Astrocyte of the cerebellum (primary cell): Measurements from ENCODE around the gene GTF2I.

Experiments used
- DNase-seq: peaks from one replicate; pipeline ENCODE4 v3.0.0-alpha.2; 2011; ENCODE audit warnings: low read depth
- H3K4me3 ChIP-seq: 2 replicates; pipeline ENCODE4 v1.5.1; 2011; ENCODE audit warnings: mild to moderate bottlenecking, low read depth, low read length, moderate library complexity
- in situ Hi-C: cut with HindIII; loops from 2 replicates; pipeline ENCODE4 v1.10.0; 2017; ENCODE audit warnings: low sequenced_read_pairs
- TF ChIP-seq, protein P1 (sequence below): IDR thresholded peaks from 2 replicates; pipeline ENCODE4 v1.5.1; 2012; ENCODE audit warnings: low read length, low read depth, moderate library complexity, mild to moderate bottlenecking; ENCODE audit errors: missing control alignments

The GTF2I gene

DNA sequence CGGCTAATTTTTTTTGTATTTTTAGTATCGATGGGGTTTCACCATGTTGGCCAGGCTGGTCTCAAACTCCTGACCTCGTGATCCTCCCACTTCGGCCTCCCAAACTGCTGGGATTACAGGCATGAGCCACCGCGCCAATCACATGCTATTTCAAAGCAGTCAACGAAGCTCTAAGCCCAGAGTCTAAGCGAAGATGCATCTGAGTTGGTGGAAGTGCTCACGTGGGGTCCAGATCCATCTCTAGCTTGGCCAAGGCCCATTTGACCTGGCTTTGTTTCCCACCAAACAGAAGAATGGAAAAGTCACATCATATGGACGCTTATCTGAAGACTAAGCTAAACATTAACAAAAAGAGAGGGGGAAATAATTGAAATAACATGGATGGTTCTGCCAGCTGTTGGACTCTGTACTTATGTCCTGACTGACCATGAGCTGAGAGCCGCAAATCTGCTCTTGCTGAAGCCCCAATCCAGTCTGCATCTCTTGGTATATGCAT, 3.8 kb upstream of the GTF2I start:
- no peak overlapping the region for H3K4me3 ChIP-seq
- TF ChIP-seq, protein P1, sequence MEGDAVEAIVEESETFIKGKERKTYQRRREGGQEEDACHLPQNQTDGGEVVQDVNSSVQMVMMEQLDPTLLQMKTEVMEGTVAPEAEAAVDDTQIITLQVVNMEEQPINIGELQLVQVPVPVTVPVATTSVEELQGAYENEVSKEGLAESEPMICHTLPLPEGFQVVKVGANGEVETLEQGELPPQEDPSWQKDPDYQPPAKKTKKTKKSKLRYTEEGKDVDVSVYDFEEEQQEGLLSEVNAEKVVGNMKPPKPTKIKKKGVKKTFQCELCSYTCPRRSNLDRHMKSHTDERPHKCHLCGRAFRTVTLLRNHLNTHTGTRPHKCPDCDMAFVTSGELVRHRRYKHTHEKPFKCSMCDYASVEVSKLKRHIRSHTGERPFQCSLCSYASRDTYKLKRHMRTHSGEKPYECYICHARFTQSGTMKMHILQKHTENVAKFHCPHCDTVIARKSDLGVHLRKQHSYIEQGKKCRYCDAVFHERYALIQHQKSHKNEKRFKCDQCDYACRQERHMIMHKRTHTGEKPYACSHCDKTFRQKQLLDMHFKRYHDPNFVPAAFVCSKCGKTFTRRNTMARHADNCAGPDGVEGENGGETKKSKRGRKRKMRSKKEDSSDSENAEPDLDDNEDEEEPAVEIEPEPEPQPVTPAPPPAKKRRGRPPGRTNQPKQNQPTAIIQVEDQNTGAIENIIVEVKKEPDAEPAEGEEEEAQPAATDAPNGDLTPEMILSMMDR: no peak
- in situ Hi-C loops: no loop called here
- no peak for DNase-seq

DNA sequence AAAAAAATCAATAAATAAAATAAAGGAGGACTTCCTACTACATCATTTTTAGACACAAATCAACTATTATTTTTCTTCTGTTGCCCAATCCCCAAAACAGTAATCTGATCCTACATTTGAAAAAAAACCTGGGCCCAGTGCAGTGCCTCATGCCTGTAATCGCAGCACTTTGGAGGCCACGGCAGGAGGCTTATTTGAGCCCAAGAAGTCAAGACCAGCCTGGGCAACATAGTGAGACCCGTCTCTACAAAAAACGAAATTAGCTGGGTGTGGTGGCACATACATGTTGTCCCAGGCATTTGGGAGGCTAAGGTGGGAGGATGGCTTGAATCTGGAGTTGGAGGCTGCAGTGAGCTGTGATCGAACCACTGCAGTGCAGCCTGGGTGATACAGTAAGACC, 2.7 kb upstream of the GTF2I start:
- H3K4me3 ChIP-seq: no peak overlapping the region
- in situ Hi-C loops: no loop called here
- TF ChIP-seq, protein P1: no peak
- DNase-seq: no peak

DNA sequence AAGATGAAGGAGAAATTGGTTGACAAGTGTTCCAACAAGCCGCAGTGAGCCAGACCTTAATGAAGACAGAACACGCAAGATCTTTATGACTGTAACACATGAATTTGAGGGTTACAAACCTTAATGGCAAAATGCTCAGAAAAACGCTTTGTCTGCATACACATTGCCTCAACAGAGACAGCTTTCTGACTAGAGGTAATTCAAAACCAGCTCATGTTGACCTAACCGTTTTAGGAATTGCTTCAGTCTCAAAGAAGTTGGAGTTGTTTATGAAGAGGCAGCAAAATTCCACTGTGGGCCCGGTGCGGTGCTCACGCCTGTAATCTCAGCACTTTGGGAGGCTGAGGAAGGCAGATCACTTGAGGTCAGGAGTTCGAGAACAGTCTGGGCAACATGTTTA, 2.2 kb upstream of the GTF2I start:
- in situ Hi-C loops: no loop called here
- DNase-seq: no peak
- TF ChIP-seq, protein P1: no peak
- H3K4me3 ChIP-seq: no peak overlapping the region

DNA sequence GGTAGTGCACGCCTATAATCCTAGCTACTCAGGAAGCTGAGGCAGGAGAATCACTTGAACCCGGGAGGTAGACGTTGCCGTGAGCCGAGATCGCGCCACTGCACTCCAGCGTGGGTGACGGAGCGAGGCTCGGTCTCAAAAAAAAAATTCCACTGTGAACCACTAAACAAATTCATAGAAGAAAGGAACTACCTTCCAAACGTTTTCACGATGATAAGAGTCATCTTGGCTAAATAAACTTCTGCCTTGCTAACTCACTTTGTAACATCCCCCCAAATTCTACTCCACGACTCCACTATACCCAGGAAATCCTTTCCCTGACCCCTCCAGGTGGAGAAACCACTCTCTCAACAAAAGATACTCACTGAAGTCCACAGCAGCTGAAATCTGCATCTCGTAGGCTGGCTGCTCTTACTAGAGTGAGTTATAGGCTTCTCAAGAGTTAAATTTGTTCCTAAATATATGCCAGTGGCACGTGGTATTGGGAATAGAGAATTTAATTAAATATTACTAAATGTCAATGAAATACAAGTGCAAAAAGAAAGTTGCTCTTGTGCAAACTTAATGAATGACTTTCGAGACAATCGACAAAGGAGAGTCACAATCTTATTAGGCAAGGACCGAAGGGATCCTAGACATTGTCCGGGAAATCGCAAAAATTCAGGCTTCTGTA, 1.6 kb upstream of the GTF2I start:
- in situ Hi-C loops: no loop called here

DNA sequence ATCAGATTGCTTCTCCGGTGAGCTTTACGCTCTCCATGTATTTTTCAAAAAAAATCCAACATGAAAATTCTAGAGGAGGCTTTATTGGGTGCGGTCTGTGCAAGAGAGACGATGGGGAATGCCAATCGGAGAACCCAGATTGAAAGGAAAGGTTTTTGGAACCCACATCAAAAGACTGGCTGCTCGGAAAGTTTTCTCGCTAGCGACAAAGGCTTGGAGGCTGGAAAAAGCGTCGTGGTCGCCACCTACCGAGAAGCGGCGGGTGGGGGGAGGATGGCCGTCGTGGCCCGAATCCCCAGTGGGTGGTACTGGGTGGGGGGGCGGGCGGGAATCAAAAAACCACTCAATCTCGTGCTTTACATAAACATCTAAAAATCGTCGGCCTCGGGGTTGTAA, 1.1 kb upstream of the GTF2I start:
- TF ChIP-seq, protein P1: no peak
- no peak for DNase-seq
- H3K4me3 ChIP-seq: peak overlapping the region; percentile 72
- in situ Hi-C loops: no loop called here

More for the DNA sequence above, 1.6 kb upstream of the GTF2I start:
- TF ChIP-seq, protein P1: no peak
- peak overlapping the region; percentile 72 for H3K4me3 ChIP-seq
- no peak for DNase-seq

DNA sequence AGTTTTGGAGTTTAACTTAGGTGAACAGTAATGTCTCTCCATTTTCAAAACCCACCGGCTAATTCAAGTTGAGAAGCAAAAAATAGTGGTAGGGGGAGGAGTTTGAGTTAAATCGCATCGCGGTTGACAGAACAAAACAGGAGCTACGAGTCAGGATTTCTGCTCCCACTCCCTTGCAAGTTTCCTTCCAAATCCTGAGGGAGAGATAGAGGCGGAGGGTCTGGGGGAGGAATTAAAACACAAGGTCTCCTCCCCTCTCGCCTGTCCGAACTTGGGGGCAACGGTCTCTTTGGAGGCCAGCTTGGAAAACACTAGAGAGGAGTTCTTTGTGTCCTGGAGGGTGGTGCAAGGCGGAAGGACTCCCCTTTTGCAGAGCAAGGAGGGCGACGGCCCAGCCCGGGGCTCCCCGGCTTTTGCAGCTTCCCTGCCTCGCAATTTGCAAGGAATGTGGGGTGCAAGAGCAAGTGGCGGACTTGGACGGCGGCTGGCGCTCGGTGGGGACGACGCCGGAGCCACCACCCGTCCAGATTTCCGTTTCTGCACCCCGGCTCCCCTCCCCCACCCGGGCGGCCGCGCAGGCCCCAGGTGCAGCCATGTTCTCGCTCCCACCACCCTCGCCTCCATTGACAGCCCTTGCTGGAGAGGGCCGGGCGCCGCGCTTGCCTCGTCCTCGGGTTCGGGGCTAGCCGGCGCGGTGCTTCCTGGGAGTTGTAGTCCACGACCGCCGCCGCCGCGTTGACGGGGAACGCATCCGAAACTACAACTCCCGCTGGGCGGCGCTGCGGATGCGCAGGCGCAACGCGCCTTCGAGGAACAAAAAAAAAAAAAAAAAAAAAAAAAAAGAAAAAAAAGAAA, 454 bp upstream of the GTF2I start:
- in situ Hi-C loops: no loop called here
- TF ChIP-seq, protein P1: no peak
- peak; percentile 88 for DNase-seq
- peak overlapping the region; percentile 72 for H3K4me3 ChIP-seq
